Adrenal gland (tissue), 5 donors: Measurements from ENCODE around the gene GCGR.

Experiments used
- CTCF ChIP-seq, 6 experiments: fragments of 450-650 bp in 4 of 6; fragments of 200-600 bp in 2 of 6; sonication (generic) in 1 of 6; IDR thresholded peaks; 1 replicate in 5 of 6; 2 replicates in 1 of 6; pipeline versions ENCODE4 v1.5.1 to v1.8.0; 2016 to 2021; ENCODE audit warnings: antibody characterized with exemption in 6 of 6, mild to moderate bottlenecking in 2 of 6, moderate library complexity in 1 of 6
- POLR2A ChIP-seq, 2 donors: fragments of 450-650 bp; IDR thresholded peaks; one replicate each; pipeline ENCODE4 v1.6.1; 2017; ENCODE audit warnings: antibody characterized with exemption in 2 of 2, mild to moderate bottlenecking in 2 of 2, moderate library complexity in 1 of 2
- donor health status: DM: no; HTN: no; CAD: no.

GRCh38 chr17:81832608-81833159 lies 28.7 kb downstream of the GCGR start:
- TF ChIP-seq CTCF (IDR thresholded peaks at IDR 0.05) (no peak), POLR2A (IDR thresholded peaks at IDR 0.05) (no peak)
